HG03457 (cell line): Measurements from ENCODE around the gene CCL3.

Experiments
- ATAC-seq: cut with Tn5 transposase; IDR thresholded peaks from one replicate; pipeline ENCODE4 v1.9.1; 2021; ENCODE audit warnings: moderate number of reproducible peaks; ENCODE audit not compliant: unreplicated experiment

Gene CCL3

DNA sequence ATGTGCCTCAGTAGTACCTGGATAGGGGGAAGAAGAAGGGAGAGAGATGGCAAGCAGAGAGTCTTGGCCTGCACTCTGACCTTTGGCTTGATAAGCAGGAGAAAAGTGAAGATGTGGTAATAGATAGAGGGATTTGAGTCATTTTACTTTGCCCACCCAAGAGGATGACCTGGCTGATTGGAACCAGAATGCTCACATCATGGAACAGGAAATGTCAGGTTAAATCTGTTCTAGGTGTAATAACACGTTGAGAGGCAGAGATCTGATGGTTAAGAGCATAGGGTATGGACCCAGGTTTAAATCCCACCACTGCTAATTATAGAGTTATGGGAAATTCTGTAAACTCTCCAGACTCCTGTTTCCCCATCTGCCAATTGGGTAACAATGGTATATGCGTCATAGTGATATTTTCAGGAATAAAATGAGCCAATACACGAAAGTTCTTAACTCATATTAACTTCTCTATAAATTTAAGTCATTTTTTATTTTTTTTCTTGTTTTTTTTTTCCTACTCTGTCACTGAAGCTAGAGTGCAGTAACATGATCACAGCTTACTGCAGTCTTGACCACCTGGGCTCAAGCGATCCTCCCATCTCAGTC is 33.9 kb downstream of the CCL3 start:
- ATAC-seq: no peak

DNA sequence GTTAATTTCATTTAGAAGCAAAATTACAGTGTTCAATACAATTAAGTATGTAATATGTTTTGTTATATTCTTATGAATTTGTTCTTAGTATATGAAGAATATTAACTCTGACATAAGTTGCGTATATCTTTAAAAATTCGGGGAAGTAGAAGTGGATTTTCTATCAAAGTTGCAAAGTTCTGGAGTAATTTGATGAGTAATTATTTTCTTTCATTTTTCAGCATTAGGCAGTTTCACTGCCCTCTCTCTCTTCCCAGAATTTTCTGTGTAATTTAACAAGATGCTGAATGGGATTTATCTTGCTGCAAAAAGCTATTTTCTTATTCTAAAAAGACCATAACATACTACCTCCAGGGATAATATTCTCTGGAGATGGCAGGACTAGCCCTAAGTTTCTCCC is 34.8 kb downstream of the CCL3 start:
- ATAC-seq: no peak

DNA sequence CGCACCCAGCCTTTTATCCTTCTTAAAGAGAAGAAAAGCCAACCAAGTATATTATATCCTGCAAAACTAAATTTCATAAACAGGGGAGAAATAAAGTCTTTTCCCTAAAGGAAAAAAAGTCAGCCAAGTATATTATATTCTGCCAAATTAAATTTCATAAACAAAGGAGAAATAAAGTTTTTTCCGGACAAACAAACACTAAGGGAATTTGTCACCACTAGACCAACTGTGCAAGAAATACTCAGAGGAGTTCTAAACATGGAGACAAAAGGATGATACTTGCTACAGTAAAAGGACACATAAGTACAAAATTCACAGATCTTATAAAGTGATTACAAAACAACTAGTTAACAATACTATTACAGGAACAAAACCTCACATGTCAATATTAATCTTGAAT is 40.3 kb downstream of the CCL3 start:
- no peak for ATAC-seq

DNA sequence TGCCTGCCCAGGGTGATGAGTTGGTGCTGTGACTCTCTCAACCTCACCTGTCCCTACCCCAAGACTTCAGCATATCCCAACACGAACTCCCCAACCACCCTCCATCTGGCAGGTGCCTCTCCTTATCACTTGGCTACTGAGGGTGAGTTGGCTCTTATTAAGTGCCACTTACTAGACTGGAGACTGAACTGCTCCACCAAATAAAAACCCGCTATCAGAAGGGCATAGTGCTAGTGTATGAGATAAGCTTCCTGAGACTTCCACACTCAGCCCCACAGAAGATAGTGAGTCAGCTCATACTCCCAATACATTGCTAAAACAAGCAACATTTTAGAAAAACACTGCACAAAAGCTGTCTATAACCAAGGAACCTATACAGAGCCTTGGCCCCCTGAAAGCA is 41.9 kb downstream of the CCL3 start:
- no peak for ATAC-seq
